PC-9 (cell line): ENCODE data around the gene FAM237A. TPM values are rescaled to one million over a fixed set of nuclear protein-coding genes. Genes with fewer than 3 reads are reported as not detected.
A peak's percentile ranks its signal among the peaks of the same experiment; 100 is the strongest.

Experiments
- Bru-seq: library from RNA; stranded (reverse); fragments of 400-500 nt; gene quantifications from one replicate; lab custom pipeline; 2021; lab: Mats Ljungman, UMichigan
- BruChase-seq, 2 experiments: library from RNA; stranded (reverse); fragments of 400-500 nt; gene quantifications; one replicate each; lab custom pipeline; 2021; lab: Mats Ljungman, UMichigan
- BruUV-seq: library from RNA; stranded (reverse); fragments of 400-500 nt; replicated peaks from 2 replicates; lab custom pipeline; 2021; lab: Mats Ljungman, UMichigan
- CTCF ChIA-PET: fragments of 300-600 bp; sonication (Branson Sonifier 250); formaldehyde crosslinking; loops from one replicate; lab custom pipeline; 2022; ENCODE audit warnings: antibody characterized with exemption; lab: Charles Lee
- POLR2A ChIA-PET: fragments of 300-600 bp; sonication (Branson Sonifier 250); formaldehyde crosslinking; loops from one replicate; lab custom pipeline; 2022; ENCODE audit warnings: antibody characterized with exemption; ENCODE audit not compliant: unreplicated experiment; lab: Charles Lee
- DNase-seq, 2 experiments: peaks; one replicate each; pipeline versions ENCODE4 v3.0.0 to v3.0.0-alpha.2; 2015 to 2022; ENCODE audit warnings: mixed read lengths in 1 of 2
- H2AFZ ChIP-seq: fragments of 200-600 bp; sonication (generic); 2 replicates; pipeline ENCODE4 v1.8.1; 2017; ENCODE audit warnings: antibody characterized with exemption
- H3F3A ChIP-seq: fragments of 200-600 bp; sonication (generic); 2 replicates; pipeline ENCODE4 v1.8.1; 2017; ENCODE audit warnings: antibody characterized with exemption, mild to moderate bottlenecking, low read depth; ENCODE audit not compliant: insufficient read depth
- H3K27ac ChIP-seq: fragments of 200-600 bp; sonication (generic); 2 replicates; pipeline ENCODE4 v1.6.1; 2016; ENCODE audit warnings: mixed run types
- H3K27me3 ChIP-seq: fragments of 200-600 bp; sonication (generic); 2 replicates; pipeline ENCODE4 v1.6.1; 2016; ENCODE audit warnings: low read depth, mixed run types; ENCODE audit not compliant: insufficient read depth
- H3K36me3 ChIP-seq: fragments of 200-600 bp; sonication (generic); 2 replicates; pipeline ENCODE4 v1.6.1; 2016; ENCODE audit warnings: low read depth, mixed run types
- H3K4me1 ChIP-seq: fragments of 200-600 bp; sonication (generic); replicated peaks from 2 replicates; pipeline ENCODE4 v1.6.1; 2016; ENCODE audit warnings: mixed run types; ENCODE audit not compliant: insufficient read depth
- H3K4me2 ChIP-seq: fragments of 200-600 bp; sonication (generic); 2 replicates; pipeline ENCODE4 v1.6.1; 2017; ENCODE audit warnings: mixed run types
- H3K4me3 ChIP-seq: fragments of 200-600 bp; sonication (generic); 2 replicates; pipeline ENCODE4 v1.6.1; 2016; ENCODE audit warnings: mixed run types
- H3K79me2 ChIP-seq: fragments of 200-600 bp; sonication (generic); 2 replicates; pipeline ENCODE4 v1.6.1; 2017; ENCODE audit warnings: low read depth, mixed run types
- H3K9me2 ChIP-seq: fragments of 200-600 bp; sonication (generic); 2 replicates; pipeline ENCODE4 v1.8.1; 2017; ENCODE audit warnings: mild to moderate bottlenecking; ENCODE audit not compliant: insufficient read depth
- H3K9me3 ChIP-seq: fragments of 200-600 bp; sonication (generic); 2 replicates; pipeline ENCODE4 v1.8.1; 2016; ENCODE audit warnings: low read depth; ENCODE audit not compliant: insufficient read depth
- H4K20me1 ChIP-seq: fragments of 200-600 bp; sonication (generic); 2 replicates; pipeline ENCODE4 v1.8.1; 2017; ENCODE audit not compliant: insufficient read depth
- EZH2 ChIP-seq: fragments of 200-600 bp; sonication (generic); IDR thresholded peaks from 2 replicates; pipeline ENCODE4 v1.8.0; 2017; ENCODE audit warnings: antibody characterized with exemption, low read depth
- intact Hi-C: fragments of 100-400 bp; cut with micrococcal nuclease; formaldehyde crosslinking; loops from one replicate; pipeline ENCODE4 v1.10.0; 2022; ENCODE audit not compliant: unreplicated experiment
- long read RNA-seq: library from polyadenylated mRNA; stranded (forward); transcript quantifications from one replicate; pipeline ENCODE4 v2.0.0, GENCODE V29; 2022
- total RNA-seq: library from RNA; stranded (reverse); gene quantifications from 2 replicates; pipeline ENCODE4 v1.2.3, GENCODE V29; 2021
- TF ChIP-seq, protein P1 (sequence below): fragments of 200-600 bp; sonication (generic); conservative IDR thresholded peaks from 2 replicates; pipeline ENCODE4 v1.6.1; 2017; ENCODE audit warnings: mixed run types, antibody characterized with exemption, mild to moderate bottlenecking, moderate library complexity

FAM237A gene
- total RNA-seq (not detected in 2 replicates), Bru-seq, nascent RNA (percentile 15 among the genes with signal in this experiment), BruChase-seq, experiment 1, labeled RNA remaining after a 2-hour chase (percentile 20 among the genes with signal in this experiment), BruChase-seq, experiment 2, labeled RNA remaining after a 6-hour chase (percentile 9 among the genes with signal in this experiment)
- long read RNA-seq: 0 reads

DNA sequence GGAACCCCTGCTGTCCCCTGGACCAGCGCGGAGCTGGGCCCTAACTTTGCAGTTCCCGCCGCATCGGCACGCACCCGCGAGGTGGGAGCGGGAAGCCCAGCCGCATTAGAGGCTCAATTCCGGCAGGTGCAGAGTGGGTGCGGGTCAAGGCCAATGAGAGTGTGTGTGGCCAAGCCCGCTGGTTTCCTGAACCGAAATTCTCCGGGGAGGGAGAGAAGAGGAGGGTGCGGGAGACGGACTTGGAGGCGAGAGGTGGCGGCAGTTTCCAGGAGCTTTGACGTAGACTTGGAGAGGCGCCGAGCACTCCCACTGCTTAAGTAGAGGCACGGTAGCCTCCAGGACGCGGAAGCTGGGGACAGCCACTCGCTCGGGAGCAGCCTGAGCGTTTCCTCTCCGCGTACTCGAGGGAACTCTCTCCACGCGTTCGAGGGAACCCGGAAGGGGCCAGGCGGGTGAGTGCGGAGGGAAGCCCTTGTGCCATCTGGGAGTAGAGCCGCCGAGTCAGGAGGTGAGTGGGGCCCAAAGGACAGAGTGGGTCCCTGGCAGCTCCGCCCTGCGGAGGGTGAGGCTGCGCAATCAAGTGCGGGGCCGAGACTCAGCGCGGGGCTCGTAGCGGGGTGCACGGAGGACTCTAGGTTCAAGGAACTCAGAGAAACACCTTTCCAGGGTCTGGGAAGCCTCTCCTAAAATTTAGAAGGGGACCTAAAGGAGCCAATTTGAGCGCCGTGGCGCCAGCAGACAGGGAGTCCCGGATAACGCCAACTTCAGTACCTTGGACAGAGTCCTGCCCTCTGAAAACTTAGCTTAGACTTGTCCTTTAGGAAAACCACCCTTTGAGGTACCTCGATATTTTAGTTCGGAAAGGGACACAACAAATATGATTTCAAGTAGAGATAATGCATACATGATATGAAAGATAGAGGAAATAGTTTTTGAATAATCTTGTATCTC is at the start of gene FAM237A:
Gene FAM237A, plus strand, starts transcription at position 413 of the 951 bp plus-strand sequence. CDS start 1,750 bp downstream, outside the sequence.
- TF ChIP-seq, protein P1, sequence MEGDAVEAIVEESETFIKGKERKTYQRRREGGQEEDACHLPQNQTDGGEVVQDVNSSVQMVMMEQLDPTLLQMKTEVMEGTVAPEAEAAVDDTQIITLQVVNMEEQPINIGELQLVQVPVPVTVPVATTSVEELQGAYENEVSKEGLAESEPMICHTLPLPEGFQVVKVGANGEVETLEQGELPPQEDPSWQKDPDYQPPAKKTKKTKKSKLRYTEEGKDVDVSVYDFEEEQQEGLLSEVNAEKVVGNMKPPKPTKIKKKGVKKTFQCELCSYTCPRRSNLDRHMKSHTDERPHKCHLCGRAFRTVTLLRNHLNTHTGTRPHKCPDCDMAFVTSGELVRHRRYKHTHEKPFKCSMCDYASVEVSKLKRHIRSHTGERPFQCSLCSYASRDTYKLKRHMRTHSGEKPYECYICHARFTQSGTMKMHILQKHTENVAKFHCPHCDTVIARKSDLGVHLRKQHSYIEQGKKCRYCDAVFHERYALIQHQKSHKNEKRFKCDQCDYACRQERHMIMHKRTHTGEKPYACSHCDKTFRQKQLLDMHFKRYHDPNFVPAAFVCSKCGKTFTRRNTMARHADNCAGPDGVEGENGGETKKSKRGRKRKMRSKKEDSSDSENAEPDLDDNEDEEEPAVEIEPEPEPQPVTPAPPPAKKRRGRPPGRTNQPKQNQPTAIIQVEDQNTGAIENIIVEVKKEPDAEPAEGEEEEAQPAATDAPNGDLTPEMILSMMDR: no peak
- no peak for TF ChIP-seq EZH2
- H3K79me2 ChIP-seq: no peaks in the 10 kb centered on the region
- no peak for DNase-seq
- ChIA-PET CTCF (no interaction called here), POLR2A (no interaction called here)
- H3K9me2 ChIP-seq: no peaks in the 10 kb centered on the region
- H3K9me3 ChIP-seq: no peaks in the 10 kb centered on the region
- no peaks in the 10 kb centered on the region for H3K27me3 ChIP-seq
- no TSS peak for BruUV-seq
- H3F3A ChIP-seq: no peaks in the 10 kb centered on the region
- H3K4me1 ChIP-seq: peaks cover 21% of the 10 kb centered on the region
- H3K36me3 ChIP-seq: no peaks in the 10 kb centered on the region
- no peak within 1 kb of the TSS for H3K4me2 ChIP-seq
- intact Hi-C loops: no loop called here
- H3K27ac ChIP-seq: no peak within 1 kb of the TSS
- H2AFZ ChIP-seq: no peak within 1 kb of the TSS
- H3K4me3 ChIP-seq: no peak within 1 kb of the TSS
- H4K20me1 ChIP-seq: no peaks in the 10 kb centered on the region

GRCh38 chr2:206597717-206598218 is 44.5 kb upstream of the FAM237A start:
- H3K27me3 ChIP-seq: no peaks in the 10 kb centered on the region
- no TSS peak for BruUV-seq
- POLR2A ChIA-PET: no interaction called here
- DNase-seq: no peak
- no peaks in the 10 kb centered on the region for H3F3A ChIP-seq
- no peaks in the 10 kb centered on the region for H3K9me2 ChIP-seq
- TF ChIP-seq, protein P1: no peak
- TF ChIP-seq EZH2: no peak
- no peaks in the 10 kb centered on the region for H4K20me1 ChIP-seq
- CTCF ChIA-PET: no interaction called here
- intact Hi-C loops: no loop called here
- H3K36me3 ChIP-seq: no peaks in the 10 kb centered on the region
- H3K4me3 ChIP-seq: no peak overlapping the region
- H3K27ac ChIP-seq: no peak overlapping the region
- no peak overlapping the region for H2AFZ ChIP-seq
- H3K4me1 ChIP-seq: no peaks in the 10 kb centered on the region
- no peak overlapping the region for H3K4me2 ChIP-seq
- H3K79me2 ChIP-seq: no peaks in the 10 kb centered on the region
- H3K9me3 ChIP-seq: no peaks in the 10 kb centered on the region

- no peak overlapping the region for H3K27ac ChIP-seq
- POLR2A ChIA-PET: no interaction called here
- no peaks in the 10 kb centered on the region for H3K9me2 ChIP-seq
- TF ChIP-seq EZH2: no peak
- TF ChIP-seq, protein P1: no peak
- CTCF ChIA-PET: no interaction called here
- no peaks in the 10 kb centered on the region for H4K20me1 ChIP-seq
- no peaks in the 10 kb centered on the region for H3K79me2 ChIP-seq
- H3K9me3 ChIP-seq: no peaks in the 10 kb centered on the region
- H3K27me3 ChIP-seq: no peaks in the 10 kb centered on the region
- BruUV-seq: no TSS peak
- no peak overlapping the region for H3K4me2 ChIP-seq
- no peak overlapping the region for H3K4me3 ChIP-seq
- H3K4me1 ChIP-seq: no peaks in the 10 kb centered on the region
- intact Hi-C loops: no loop called here
- H3F3A ChIP-seq: no peaks in the 10 kb centered on the region
- no peak for DNase-seq
- no peak overlapping the region for H2AFZ ChIP-seq
- H3K36me3 ChIP-seq: no peaks in the 10 kb centered on the region
These were observed 39.0 kb upstream of the FAM237A start for GRCh38 chr2:206603243-206603642.
